ENCODE results near the gene AKT1.

- TF ChIP-seq POLR2A (IDR thresholded peaks at IDR 0.05) (no peak), CTCF (IDR thresholded peaks at IDR 0.05) (no peak)
Observed at GRCh38 chr14:104802394-104803184, 7.0 kb upstream of the AKT1 start.
